Erythroblast (primary cell): ENCODE data around the gene MMS22L.

Source experiments
- GATA1 ChIP-seq: IDR thresholded peaks from 2 replicates; pipeline ENCODE4 v1.6.1; 2011; ENCODE audit warnings: low read depth, mild to moderate bottlenecking, control low read depth, low read length, moderate library complexity
- POLR2A ChIP-seq: IDR thresholded peaks from 2 replicates; pipeline ENCODE4 v1.6.1; 2011; ENCODE audit warnings: mild to moderate bottlenecking, low read length

- no peak for TF ChIP-seq POLR2A
- no peak for TF ChIP-seq GATA1
These were observed 122.7 kb downstream of the MMS22L start for GRCh38 chr6:97160280-97160679.
